SK-N-SH (cell line): ENCODE data around the gene CELF5.

Experiments used
- CTCF ChIP-seq: fragments of 200-600 bp; sonication (generic); IDR thresholded peaks from 2 replicates; pipeline ENCODE4 v1.6.1; 2017; ENCODE audit warnings: antibody characterized with exemption, mild to moderate bottlenecking, moderate library complexity
- EZH2phosphoT487 ChIP-seq: fragments of 200-600 bp; sonication (generic); IDR thresholded peaks from 2 replicates; pipeline ENCODE4 v1.6.1; 2017; ENCODE audit warnings: low read depth, mixed run types, mild to moderate bottlenecking, antibody characterized with exemption, moderate library complexity, borderline replicate concordance
- FOSL2 ChIP-seq: IDR thresholded peaks from 2 replicates; pipeline ENCODE4 v1.4.0; 2012; ENCODE audit warnings: low read depth, mild to moderate bottlenecking, moderate library complexity, borderline replicate concordance
- FOXM1 ChIP-seq: IDR thresholded peaks from 2 replicates; pipeline ENCODE4 v1.4.0; 2012; ENCODE audit warnings: low read depth, mild to moderate bottlenecking
- JUND ChIP-seq: IDR thresholded peaks from 2 replicates; pipeline ENCODE4 v1.4.0; 2012
- POLR2AphosphoS5 ChIP-seq: IDR thresholded peaks from 2 replicates; pipeline ENCODE4 v1.6.1; 2012; ENCODE audit warnings: low read depth, low read length
- RAD21 ChIP-seq: IDR thresholded peaks from 2 replicates; pipeline ENCODE4 v1.6.1; 2012; ENCODE audit warnings: mild to moderate bottlenecking, low read length
- RFX5 ChIP-seq: IDR thresholded peaks from 2 replicates; pipeline ENCODE4 v1.6.1; 2012; ENCODE audit warnings: mild to moderate bottlenecking, improper control_type of control experiment, low read length
- USF2 ChIP-seq: fragments of 150-350 bp; IDR thresholded peaks from 2 replicates; pipeline ENCODE4 v1.6.1; 2017; ENCODE audit warnings: antibody characterized with exemption, low read length, low read depth, borderline replicate concordance
- TF ChIP-seq, protein P1 (sequence below): IDR thresholded peaks from 2 replicates; pipeline ENCODE4 v1.4.0; 2012; ENCODE audit warnings: low read depth, borderline replicate concordance

GRCh38 chr19:3196933-3197205 is 27.6 kb upstream of the CELF5 start:
- TF ChIP-seq USF2, result no peak
- TF ChIP-seq CTCF, result no peak
- no peak for TF ChIP-seq RAD21
- TF ChIP-seq EZH2phosphoT487, result no peak
- no peak for TF ChIP-seq RFX5
- no peak for TF ChIP-seq JUND
- TF ChIP-seq, protein P1, sequence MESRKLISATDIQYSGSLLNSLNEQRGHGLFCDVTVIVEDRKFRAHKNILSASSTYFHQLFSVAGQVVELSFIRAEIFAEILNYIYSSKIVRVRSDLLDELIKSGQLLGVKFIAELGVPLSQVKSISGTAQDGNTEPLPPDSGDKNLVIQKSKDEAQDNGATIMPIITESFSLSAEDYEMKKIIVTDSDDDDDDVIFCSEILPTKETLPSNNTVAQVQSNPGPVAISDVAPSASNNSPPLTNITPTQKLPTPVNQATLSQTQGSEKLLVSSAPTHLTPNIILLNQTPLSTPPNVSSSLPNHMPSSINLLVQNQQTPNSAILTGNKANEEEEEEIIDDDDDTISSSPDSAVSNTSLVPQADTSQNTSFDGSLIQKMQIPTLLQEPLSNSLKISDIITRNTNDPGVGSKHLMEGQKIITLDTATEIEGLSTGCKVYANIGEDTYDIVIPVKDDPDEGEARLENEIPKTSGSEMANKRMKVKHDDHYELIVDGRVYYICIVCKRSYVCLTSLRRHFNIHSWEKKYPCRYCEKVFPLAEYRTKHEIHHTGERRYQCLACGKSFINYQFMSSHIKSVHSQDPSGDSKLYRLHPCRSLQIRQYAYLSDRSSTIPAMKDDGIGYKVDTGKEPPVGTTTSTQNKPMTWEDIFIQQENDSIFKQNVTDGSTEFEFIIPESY, result no peak
- no peak for TF ChIP-seq POLR2AphosphoS5
- no peak for TF ChIP-seq FOSL2
- TF ChIP-seq FOXM1, result no peak
